Right lobe of liver (tissue), 4 donors: ENCODE measurements around the gene ZNF91.

Experiments used
- POLR2A ChIP-seq: fragments of 450-650 bp; IDR thresholded peaks from one replicate; pipeline ENCODE4 v1.6.1; 2017; ENCODE audit warnings: antibody characterized with exemption, mild to moderate bottlenecking
- TF ChIP-seq, protein P1 (sequence below), 4 donors: fragments of 200-600 bp in 3 of 4; fragments of 450-650 bp in 1 of 4; IDR thresholded peaks; one replicate each; pipeline versions ENCODE4 v1.5.1 to v1.8.0; 2016 to 2022; ENCODE audit warnings: antibody characterized with exemption in 4 of 4, mild to moderate bottlenecking in 2 of 4
- donor health status: DM: no; HTN: no; CAD: no.
- donor health status: DM: no; HTN: no; CAD: no.
- donor health status: DM: no; HTN: yes; CAD: no.

DNA sequence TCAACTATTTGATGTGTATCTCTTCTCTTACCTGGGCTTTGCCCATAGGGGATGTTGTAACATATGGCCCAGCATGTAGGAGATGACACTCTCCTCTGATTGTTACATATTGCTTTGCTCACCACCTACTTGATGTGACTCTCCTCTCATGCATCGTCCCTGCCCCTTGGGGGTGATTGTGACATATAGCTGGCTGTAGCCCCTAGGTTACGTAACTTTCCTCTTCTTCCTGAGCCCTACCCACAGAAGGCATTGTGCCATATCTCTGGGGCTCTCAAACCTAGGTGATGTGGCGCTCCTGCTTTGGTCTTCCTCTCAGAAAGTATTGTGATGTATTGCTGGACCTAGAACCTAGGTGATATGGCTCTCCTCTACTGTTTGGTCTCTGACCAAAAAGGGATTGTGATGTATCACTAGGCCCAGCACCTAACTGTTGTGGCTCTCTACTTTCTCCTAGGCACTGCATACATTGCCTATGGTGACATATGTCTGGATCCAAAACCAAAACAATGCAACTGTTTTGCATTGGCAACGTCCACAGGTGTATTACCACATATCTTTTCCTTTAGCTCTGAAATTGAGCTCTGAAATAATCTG is 73.2 kb downstream of the ZNF91 start:
- TF ChIP-seq, protein P1, sequence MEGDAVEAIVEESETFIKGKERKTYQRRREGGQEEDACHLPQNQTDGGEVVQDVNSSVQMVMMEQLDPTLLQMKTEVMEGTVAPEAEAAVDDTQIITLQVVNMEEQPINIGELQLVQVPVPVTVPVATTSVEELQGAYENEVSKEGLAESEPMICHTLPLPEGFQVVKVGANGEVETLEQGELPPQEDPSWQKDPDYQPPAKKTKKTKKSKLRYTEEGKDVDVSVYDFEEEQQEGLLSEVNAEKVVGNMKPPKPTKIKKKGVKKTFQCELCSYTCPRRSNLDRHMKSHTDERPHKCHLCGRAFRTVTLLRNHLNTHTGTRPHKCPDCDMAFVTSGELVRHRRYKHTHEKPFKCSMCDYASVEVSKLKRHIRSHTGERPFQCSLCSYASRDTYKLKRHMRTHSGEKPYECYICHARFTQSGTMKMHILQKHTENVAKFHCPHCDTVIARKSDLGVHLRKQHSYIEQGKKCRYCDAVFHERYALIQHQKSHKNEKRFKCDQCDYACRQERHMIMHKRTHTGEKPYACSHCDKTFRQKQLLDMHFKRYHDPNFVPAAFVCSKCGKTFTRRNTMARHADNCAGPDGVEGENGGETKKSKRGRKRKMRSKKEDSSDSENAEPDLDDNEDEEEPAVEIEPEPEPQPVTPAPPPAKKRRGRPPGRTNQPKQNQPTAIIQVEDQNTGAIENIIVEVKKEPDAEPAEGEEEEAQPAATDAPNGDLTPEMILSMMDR (IDR thresholded peaks at IDR 0.05), result no peak
- no peak for TF ChIP-seq POLR2A
